SK-N-SH (cell line): ENCODE results near the gene ATP1A1. TPM values are rescaled to one million over a fixed set of nuclear protein-coding genes. Genes with fewer than 3 reads are reported as not detected.

ENCODE experiments used
- CTCF ChIA-PET: fragments of 300-600, 350-600 bp; formaldehyde crosslinking; extraction: SDS; loops from one replicate; lab custom pipeline; 2021; lab: Yijun Ruan, JAX
- POLR2A ChIA-PET: fragments of 350-600 bp; sonication (Branson Sonifier 250); formaldehyde crosslinking; extraction: SDS; loops from one replicate; lab custom pipeline; 2020; ENCODE audit warnings: antibody characterized with exemption, inconsistent platforms; lab: Yijun Ruan, JAX
- DNase-seq: peaks from one replicate; pipeline ENCODE4 v3.0.0; 2012
- H2AFZ ChIP-seq: fragments of 200-600 bp; sonication (generic); 2 replicates; pipeline ENCODE4 v1.8.1; 2016; ENCODE audit warnings: antibody characterized with exemption, mild to moderate bottlenecking, low read depth
- H3F3A ChIP-seq: fragments of 200-600 bp; sonication (generic); replicated peaks from 2 replicates; pipeline ENCODE3; 2016; ENCODE audit warnings: antibody characterized with exemption, mild to moderate bottlenecking; ENCODE audit not compliant: insufficient read depth
- H3K27ac ChIP-seq, 2 experiments: fragments of 200-500 bp in 1 of 2; fragments of 200-600 bp in 1 of 2; sonication (Bioruptor generic) in 1 of 2; sonication (generic), shearing (Covaris generic) in 1 of 2; 2 replicates each; pipeline versions ENCODE4 v1.5.1 to v1.6.1; 2014 to 2016; ENCODE audit warnings: low read depth in 2 of 2, inconsistent platforms in 1 of 2, low read length in 1 of 2, mild to moderate bottlenecking in 1 of 2, mixed read lengths in 1 of 2
- H3K27me3 ChIP-seq: fragments of 200-600 bp; sonication (generic), shearing (Covaris generic); 2 replicates; pipeline ENCODE4 v1.6.1; 2016; ENCODE audit warnings: mixed run types; ENCODE audit not compliant: insufficient read depth
- H3K36me3 ChIP-seq, 2 experiments: fragments of 200-500 bp in 1 of 2; fragments of 200-600 bp in 1 of 2; sonication (Bioruptor generic) in 1 of 2; sonication (generic) in 1 of 2; replicated peaks in 1 of 2; 2 replicates each; pipeline versions ENCODE3 to v1.5.1; 2014 to 2016; ENCODE audit warnings: low read length in 1 of 2, mild to moderate bottlenecking in 1 of 2; ENCODE audit not compliant: insufficient read depth in 2 of 2, control insufficient read depth in 1 of 2
- H3K4me1 ChIP-seq, 2 experiments: fragments of 200-500 bp in 1 of 2; fragments of 200-600 bp in 1 of 2; sonication (Bioruptor generic) in 1 of 2; sonication (generic), shearing (Covaris generic) in 1 of 2; 2 replicates each; pipeline versions ENCODE4 v1.5.1 to v1.6.1; 2014 to 2016; ENCODE audit warnings: low read depth in 1 of 2, low read length in 1 of 2, mixed run types in 1 of 2; ENCODE audit not compliant: insufficient read depth in 2 of 2, control insufficient read depth in 1 of 2
- H3K4me2 ChIP-seq: fragments of 200-600 bp; sonication (generic), shearing (Covaris generic); 2 replicates; pipeline ENCODE4 v1.6.1; 2017; ENCODE audit warnings: mixed run types
- H3K4me3 ChIP-seq, 2 experiments: fragments of 200-500 bp in 1 of 2; fragments of 200-600 bp in 1 of 2; sonication (Bioruptor generic) in 1 of 2; sonication (generic), shearing (Covaris generic) in 1 of 2; 2 replicates each; pipeline versions ENCODE4 v1.5.1 to v1.8.1; 2014 to 2016; ENCODE audit warnings: low read depth in 2 of 2, inconsistent platforms in 1 of 2, low read length in 1 of 2, mild to moderate bottlenecking in 1 of 2, mixed read lengths in 1 of 2, moderate library complexity in 1 of 2
- H3K79me2 ChIP-seq: fragments of 200-600 bp; sonication (generic); 2 replicates; pipeline ENCODE4 v1.8.1; 2017; ENCODE audit warnings: mild to moderate bottlenecking; ENCODE audit not compliant: insufficient read depth
- H3K9ac ChIP-seq: fragments of 200-600 bp; sonication (generic); 2 replicates; pipeline ENCODE4 v1.6.1; 2017; ENCODE audit warnings: mixed run types
- H3K9me2 ChIP-seq: fragments of 200-600 bp; sonication (generic); 2 replicates; pipeline ENCODE4 v1.6.1; 2017; ENCODE audit warnings: mixed run types
- H3K9me3 ChIP-seq: fragments of 200-600 bp; sonication (generic); 2 replicates; pipeline ENCODE4 v1.6.1; 2017; ENCODE audit warnings: mixed run types, mild to moderate bottlenecking, moderate library complexity
- H4K20me1 ChIP-seq: fragments of 200-600 bp; sonication (generic); 2 replicates; pipeline ENCODE4 v1.6.1; 2017; ENCODE audit warnings: mild to moderate bottlenecking, mixed run types; ENCODE audit not compliant: insufficient read depth
- ELF1 ChIP-seq: IDR thresholded peaks from 2 replicates; pipeline ENCODE4 v1.4.0; 2012
- EP300 ChIP-seq, 2 experiments: IDR thresholded peaks; 2 replicates each; pipeline versions ENCODE4 v1.4.0 to v1.6.1; 2012; ENCODE audit warnings: borderline replicate concordance in 1 of 2, low read depth in 1 of 2, low read length in 1 of 2
- EZH2phosphoT487 ChIP-seq: fragments of 200-600 bp; sonication (generic); IDR thresholded peaks from 2 replicates; pipeline ENCODE4 v1.6.1; 2017; ENCODE audit warnings: low read depth, mixed run types, mild to moderate bottlenecking, antibody characterized with exemption, moderate library complexity, borderline replicate concordance
- FOSL2 ChIP-seq: IDR thresholded peaks from 2 replicates; pipeline ENCODE4 v1.4.0; 2012; ENCODE audit warnings: low read depth, mild to moderate bottlenecking, moderate library complexity, borderline replicate concordance
- GABPA ChIP-seq: IDR thresholded peaks from 2 replicates; pipeline ENCODE4 v1.4.0; 2012; ENCODE audit warnings: low read depth, mild to moderate bottlenecking
- GATA2 ChIP-seq: sonication (generic); formaldehyde crosslinking; IDR thresholded peaks from 2 replicates; pipeline ENCODE4 v1.5.0; 2020; ENCODE audit warnings: mild to moderate bottlenecking, missing genetic modification reagents
- JUND ChIP-seq: IDR thresholded peaks from 2 replicates; pipeline ENCODE4 v1.4.0; 2012
- NFIC ChIP-seq: IDR thresholded peaks from 2 replicates; pipeline ENCODE4 v1.4.0; 2012; ENCODE audit warnings: borderline replicate concordance
- NRF1 ChIP-seq: IDR thresholded peaks from 2 replicates; pipeline ENCODE4 v1.6.1; 2012; ENCODE audit warnings: low read depth, mild to moderate bottlenecking, low read length
- POLR2AphosphoS5 ChIP-seq: IDR thresholded peaks from 2 replicates; pipeline ENCODE4 v1.6.1; 2012; ENCODE audit warnings: low read depth, low read length
- RCOR1 ChIP-seq: fragments of 150-350 bp; IDR thresholded peaks from 2 replicates; pipeline ENCODE4 v1.6.1; 2017; ENCODE audit warnings: antibody characterized with exemption, low read length
- RFX5 ChIP-seq: IDR thresholded peaks from 2 replicates; pipeline ENCODE4 v1.6.1; 2012; ENCODE audit warnings: mild to moderate bottlenecking, improper control_type of control experiment, low read length
- TAF1 ChIP-seq: IDR thresholded peaks from 2 replicates; pipeline ENCODE4 v1.6.1; 2012; ENCODE audit warnings: low read depth, mild to moderate bottlenecking, low read length, moderate library complexity, borderline replicate concordance
- YY1 ChIP-seq: IDR thresholded peaks from 2 replicates; pipeline ENCODE4 v1.4.0; 2012; ENCODE audit warnings: low read depth, mild to moderate bottlenecking
- WGBS: methylation state at CpG from one replicate; pipeline ENCODE4 v1.1.6; 2017; ENCODE audit warnings: low lambda C conversion rate; 5-methylcytosine and 5-hydroxymethylcytosine counted together
- polyA plus RNA-seq, 3 experiments: library from polyadenylated mRNA; depleted of rRNA; stranded (reverse); fragments of >200 nt; gene quantifications; 2 replicates each; pipeline ENCODE4 v1.2.3, GENCODE V29; 2012
- TF ChIP-seq, protein P1 (sequence below): IDR thresholded peaks from 2 replicates; pipeline ENCODE4 v1.4.0; 2012; ENCODE audit warnings: low read depth, borderline replicate concordance
- TF ChIP-seq, protein P2 (sequence below): fragments of 150-350 bp; IDR thresholded peaks from 2 replicates; pipeline ENCODE4 v1.6.1; 2016; ENCODE audit warnings: mild to moderate bottlenecking, low read depth, low read length
- TF ChIP-seq, protein P3 (sequence below): fragments of 200-600 bp; sonication (generic); IDR thresholded peaks from 2 replicates; pipeline ENCODE4 v1.6.1; 2017; ENCODE audit warnings: antibody characterized with exemption, mild to moderate bottlenecking, moderate library complexity
- TF ChIP-seq, protein P4 (sequence below): IDR thresholded peaks from 2 replicates; pipeline ENCODE4 v1.4.0; 2012; ENCODE audit warnings: low read depth, borderline replicate concordance

The ATP1A1 gene
- polyA plus RNA-seq, 1 of the 3 experiments (the other 2 are of a cell fraction), result 233 TPM

DNA sequence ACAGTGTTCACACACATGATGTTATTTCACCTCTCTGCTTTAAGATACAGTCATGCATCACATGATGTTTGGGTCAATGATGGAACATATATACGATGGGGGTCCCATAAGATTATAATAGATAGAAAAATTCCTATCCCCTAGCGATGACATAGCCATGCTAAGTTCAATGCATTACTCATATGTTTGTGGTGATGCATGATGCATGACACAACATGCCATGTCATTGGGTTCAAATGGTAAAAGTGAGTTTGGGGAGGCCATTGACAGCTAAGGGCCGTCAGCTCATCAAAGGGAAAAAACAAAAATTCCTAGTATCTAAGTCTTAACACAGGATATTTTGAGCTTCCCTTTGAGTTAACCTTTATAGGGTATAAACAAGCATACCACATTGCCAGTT lies 73.6 kb downstream of the ATP1A1 start:
- TF ChIP-seq POLR2AphosphoS5 (no peak), EZH2phosphoT487 (no peak), JUND (no peak), RFX5 (no peak), NFIC (no peak), EP300 (IDR thresholded peaks at IDR 0.05; ENCODE audit: borderline replicate concordance in 1 of 2, low read depth in 1 of 2, low read length in 1 of 2) (no peak), NRF1 (no peak), GATA2 (CRISPR knock-in tag) (no peak), FOSL2 (no peak), YY1 (no peak), TAF1 (no peak), GABPA (no peak), RCOR1 (no peak), ELF1 (no peak)
- TF ChIP-seq, protein P1, sequence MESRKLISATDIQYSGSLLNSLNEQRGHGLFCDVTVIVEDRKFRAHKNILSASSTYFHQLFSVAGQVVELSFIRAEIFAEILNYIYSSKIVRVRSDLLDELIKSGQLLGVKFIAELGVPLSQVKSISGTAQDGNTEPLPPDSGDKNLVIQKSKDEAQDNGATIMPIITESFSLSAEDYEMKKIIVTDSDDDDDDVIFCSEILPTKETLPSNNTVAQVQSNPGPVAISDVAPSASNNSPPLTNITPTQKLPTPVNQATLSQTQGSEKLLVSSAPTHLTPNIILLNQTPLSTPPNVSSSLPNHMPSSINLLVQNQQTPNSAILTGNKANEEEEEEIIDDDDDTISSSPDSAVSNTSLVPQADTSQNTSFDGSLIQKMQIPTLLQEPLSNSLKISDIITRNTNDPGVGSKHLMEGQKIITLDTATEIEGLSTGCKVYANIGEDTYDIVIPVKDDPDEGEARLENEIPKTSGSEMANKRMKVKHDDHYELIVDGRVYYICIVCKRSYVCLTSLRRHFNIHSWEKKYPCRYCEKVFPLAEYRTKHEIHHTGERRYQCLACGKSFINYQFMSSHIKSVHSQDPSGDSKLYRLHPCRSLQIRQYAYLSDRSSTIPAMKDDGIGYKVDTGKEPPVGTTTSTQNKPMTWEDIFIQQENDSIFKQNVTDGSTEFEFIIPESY, result no peak
- TF ChIP-seq, protein P2, sequence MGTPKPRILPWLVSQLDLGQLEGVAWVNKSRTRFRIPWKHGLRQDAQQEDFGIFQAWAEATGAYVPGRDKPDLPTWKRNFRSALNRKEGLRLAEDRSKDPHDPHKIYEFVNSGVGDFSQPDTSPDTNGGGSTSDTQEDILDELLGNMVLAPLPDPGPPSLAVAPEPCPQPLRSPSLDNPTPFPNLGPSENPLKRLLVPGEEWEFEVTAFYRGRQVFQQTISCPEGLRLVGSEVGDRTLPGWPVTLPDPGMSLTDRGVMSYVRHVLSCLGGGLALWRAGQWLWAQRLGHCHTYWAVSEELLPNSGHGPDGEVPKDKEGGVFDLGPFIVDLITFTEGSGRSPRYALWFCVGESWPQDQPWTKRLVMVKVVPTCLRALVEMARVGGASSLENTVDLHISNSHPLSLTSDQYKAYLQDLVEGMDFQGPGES, result no peak
- TF ChIP-seq, protein P3, sequence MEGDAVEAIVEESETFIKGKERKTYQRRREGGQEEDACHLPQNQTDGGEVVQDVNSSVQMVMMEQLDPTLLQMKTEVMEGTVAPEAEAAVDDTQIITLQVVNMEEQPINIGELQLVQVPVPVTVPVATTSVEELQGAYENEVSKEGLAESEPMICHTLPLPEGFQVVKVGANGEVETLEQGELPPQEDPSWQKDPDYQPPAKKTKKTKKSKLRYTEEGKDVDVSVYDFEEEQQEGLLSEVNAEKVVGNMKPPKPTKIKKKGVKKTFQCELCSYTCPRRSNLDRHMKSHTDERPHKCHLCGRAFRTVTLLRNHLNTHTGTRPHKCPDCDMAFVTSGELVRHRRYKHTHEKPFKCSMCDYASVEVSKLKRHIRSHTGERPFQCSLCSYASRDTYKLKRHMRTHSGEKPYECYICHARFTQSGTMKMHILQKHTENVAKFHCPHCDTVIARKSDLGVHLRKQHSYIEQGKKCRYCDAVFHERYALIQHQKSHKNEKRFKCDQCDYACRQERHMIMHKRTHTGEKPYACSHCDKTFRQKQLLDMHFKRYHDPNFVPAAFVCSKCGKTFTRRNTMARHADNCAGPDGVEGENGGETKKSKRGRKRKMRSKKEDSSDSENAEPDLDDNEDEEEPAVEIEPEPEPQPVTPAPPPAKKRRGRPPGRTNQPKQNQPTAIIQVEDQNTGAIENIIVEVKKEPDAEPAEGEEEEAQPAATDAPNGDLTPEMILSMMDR, result no peak
- TF ChIP-seq, protein P4, sequence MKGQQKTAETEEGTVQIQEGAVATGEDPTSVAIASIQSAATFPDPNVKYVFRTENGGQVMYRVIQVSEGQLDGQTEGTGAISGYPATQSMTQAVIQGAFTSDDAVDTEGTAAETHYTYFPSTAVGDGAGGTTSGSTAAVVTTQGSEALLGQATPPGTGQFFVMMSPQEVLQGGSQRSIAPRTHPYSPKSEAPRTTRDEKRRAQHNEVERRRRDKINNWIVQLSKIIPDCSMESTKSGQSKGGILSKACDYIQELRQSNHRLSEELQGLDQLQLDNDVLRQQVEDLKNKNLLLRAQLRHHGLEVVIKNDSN, result no peak
- Histone ChIP-seq H3K4me1 (no peaks in the 10 kb centered on the region), H2AFZ (no peak overlapping the region), H3K4me2 (no peak overlapping the region), H3K9me3 (no peaks in the 10 kb centered on the region), H3K79me2 (no peaks in the 10 kb centered on the region), H4K20me1 (no peaks in the 10 kb centered on the region), H3K27ac (no peak overlapping the region), H3F3A (no peaks in the 10 kb centered on the region), H3K36me3 (no peaks in the 10 kb centered on the region), H3K9me2 (no peaks in the 10 kb centered on the region), H3K9ac (no peak overlapping the region), H3K27me3 (no peaks in the 10 kb centered on the region), H3K4me3 (no peak overlapping the region)
- POLR2A ChIA-PET, result no interaction called here
- WGBS, result 50% methylated on average over 3 of the region's 3 CpGs
- CTCF ChIA-PET, result interaction anchor here (0.9 kb wide), 1 partner anchor 10 kb away, joined by 4 read pairs; no protein-coding TSS in a partner anchor
- DNase-seq, result no peak
